H9 (cell line): Measurements from ENCODE around the gene GUCY2D. TPM values are rescaled to one million over a fixed set of nuclear protein-coding genes. Genes with fewer than 3 reads are reported as not detected.

ENCODE experiments used
- DNase-seq: peaks from one replicate; pipeline ENCODE4 v3.0.0-alpha.2; 2017
- H2AFZ ChIP-seq: one replicate; pipeline ENCODE4 v1.6.1; 2013; ENCODE audit warnings: mild to moderate bottlenecking, low read length, control low read depth, moderate library complexity
- H2AK5ac ChIP-seq: 2 replicates; pipeline ENCODE4 v1.6.1; 2013; ENCODE audit warnings: low read length, control low read depth, mixed read lengths; ENCODE audit not compliant: insufficient read length
- H2BK120ac ChIP-seq: one replicate; pipeline ENCODE4 v1.6.1; 2013; ENCODE audit warnings: low read depth, mild to moderate bottlenecking, low read length, control low read depth, inconsistent platforms; ENCODE audit not compliant: poor library complexity, severe bottlenecking
- H2BK12ac ChIP-seq: 2 replicates; pipeline ENCODE4 v1.6.1; 2013; ENCODE audit warnings: low read length, control low read depth, mixed read lengths, low read depth; ENCODE audit not compliant: insufficient read length
- H2BK15ac ChIP-seq: 2 replicates; pipeline ENCODE4 v1.6.1; 2013; ENCODE audit warnings: low read depth, low read length, control low read depth
- H2BK20ac ChIP-seq: one replicate; pipeline ENCODE4 v1.6.1; 2013; ENCODE audit warnings: low read depth, mild to moderate bottlenecking, low read length, control low read depth, inconsistent platforms; ENCODE audit not compliant: poor library complexity, severe bottlenecking
- H2BK5ac ChIP-seq: 2 replicates; pipeline ENCODE4 v1.6.1; 2013; ENCODE audit warnings: low read length, control low read depth, mixed read lengths; ENCODE audit not compliant: insufficient read length
- H3K14ac ChIP-seq: 2 replicates; pipeline ENCODE4 v1.6.1; 2013; ENCODE audit warnings: low read length, control low read depth; ENCODE audit not compliant: insufficient read depth
- H3K18ac ChIP-seq: 2 replicates; pipeline ENCODE4 v1.6.1; 2013; ENCODE audit warnings: low read depth, mild to moderate bottlenecking, mixed read lengths, low read length, control low read depth; ENCODE audit not compliant: insufficient read length
- H3K23ac ChIP-seq: 2 replicates; pipeline ENCODE4 v1.6.1; 2013; ENCODE audit warnings: low read length, control low read depth, mixed read lengths, low read depth; ENCODE audit not compliant: insufficient read length
- H3K23me2 ChIP-seq: 2 replicates; pipeline ENCODE4 v1.6.1; 2013; ENCODE audit warnings: low read depth, mild to moderate bottlenecking, mixed read lengths, low read length, control low read depth; ENCODE audit not compliant: insufficient read length, poor library complexity, severe bottlenecking
- H3K27ac ChIP-seq: 2 replicates; pipeline ENCODE4 v1.5.1; 2013; ENCODE audit warnings: low read length, control low read depth, mixed read lengths, low read depth; ENCODE audit not compliant: insufficient read length
- H3K27me3 ChIP-seq: 2 replicates; pipeline ENCODE4 v1.6.1; 2013; ENCODE audit warnings: low read length, control low read depth, inconsistent platforms; ENCODE audit not compliant: insufficient read depth
- H3K4ac ChIP-seq: 2 replicates; pipeline ENCODE4 v1.6.1; 2013; ENCODE audit warnings: low read depth, mild to moderate bottlenecking, control low read depth, inconsistent platforms, low read length, moderate library complexity
- H3K4me1 ChIP-seq: 2 replicates; pipeline ENCODE4 v1.6.1; 2013; ENCODE audit warnings: low read length, control low read depth, inconsistent platforms; ENCODE audit not compliant: insufficient read depth
- H3K4me2 ChIP-seq: 2 replicates; pipeline ENCODE4 v1.6.1; 2013; ENCODE audit warnings: low read length, control low read depth, mixed read lengths; ENCODE audit not compliant: insufficient read length, insufficient read depth
- H3K56ac ChIP-seq: 2 replicates; pipeline ENCODE4 v1.6.1; 2013; ENCODE audit warnings: low read depth, mild to moderate bottlenecking, mixed read lengths, low read length, control low read depth; ENCODE audit not compliant: insufficient read length
- H3K79me1 ChIP-seq: 2 replicates; pipeline ENCODE4 v1.6.1; 2013; ENCODE audit warnings: low read depth, mild to moderate bottlenecking, moderate library complexity, low read length, control low read depth, inconsistent platforms; ENCODE audit not compliant: insufficient read depth, poor library complexity, severe bottlenecking
- H3K79me2 ChIP-seq: 2 replicates; pipeline ENCODE4 v1.6.1; 2013; ENCODE audit warnings: low read length, control low read depth, inconsistent platforms; ENCODE audit not compliant: insufficient read depth
- H3K9ac ChIP-seq: 2 replicates; pipeline ENCODE4 v1.6.1; 2013; ENCODE audit warnings: low read length, control low read depth, mixed read lengths; ENCODE audit not compliant: insufficient read length; ENCODE audit errors: extremely low read depth
- H3K9me3 ChIP-seq: one replicate; pipeline ENCODE4 v1.6.1; 2013; ENCODE audit warnings: low read depth, low read length, inconsistent platforms; ENCODE audit not compliant: control insufficient read depth
- H3T11ph ChIP-seq: one replicate; pipeline ENCODE4 v1.6.1; 2013; ENCODE audit warnings: mild to moderate bottlenecking, low read length, control low read depth, inconsistent platforms
- H4K20me1 ChIP-seq: one replicate; pipeline ENCODE4 v1.6.1; 2013; ENCODE audit not compliant: control insufficient read depth, insufficient read length, insufficient read depth
- H4K5ac ChIP-seq: 2 replicates; pipeline ENCODE4 v1.6.1; 2013; ENCODE audit warnings: low read depth, mild to moderate bottlenecking, mixed read lengths, low read length, control low read depth; ENCODE audit not compliant: insufficient read length
- H4K8ac ChIP-seq: replicated peaks from 2 replicates; pipeline ENCODE4 v1.6.1; 2013; ENCODE audit warnings: low read length, control low read depth, mixed read lengths, low read depth; ENCODE audit not compliant: insufficient read length
- H4K91ac ChIP-seq: 2 replicates; pipeline ENCODE4 v1.6.1; 2013; ENCODE audit warnings: low read depth, mild to moderate bottlenecking, moderate library complexity, mixed read lengths, low read length, control low read depth; ENCODE audit not compliant: insufficient read length
- H3K27ac Mint-ChIP-seq, 3 experiments: 2 replicates in 2 of 3; 3 replicates in 1 of 3; pipeline ENCODE4 v1.8.0; 2020 to 2021; ENCODE audit warnings: mixed read lengths in 3 of 3, mild to moderate bottlenecking in 1 of 3, moderate library complexity in 1 of 3
- H3K27me3 Mint-ChIP-seq: 2 replicates; pipeline ENCODE4 v1.8.0; 2021; ENCODE audit warnings: low read depth, mild to moderate bottlenecking, moderate library complexity, mixed read lengths
- H3K36me3 Mint-ChIP-seq, 3 experiments: 2 replicates in 2 of 3; 3 replicates in 1 of 3; pipeline ENCODE4 v1.8.0; 2020 to 2021; ENCODE audit warnings: low read depth in 3 of 3, mixed read lengths in 3 of 3; ENCODE audit not compliant: insufficient read depth in 1 of 3
- H3K4me1 Mint-ChIP-seq, 2 experiments: 2 replicates each; pipeline ENCODE4 v1.8.0; 2020; ENCODE audit warnings: mixed read lengths in 2 of 2
- H3K4me3 Mint-ChIP-seq, 2 experiments: 2 replicates in 1 of 2; 3 replicates in 1 of 2; pipeline ENCODE4 v1.8.0; 2020 to 2021; ENCODE audit warnings: mild to moderate bottlenecking in 2 of 2, mixed read lengths in 2 of 2, moderate library complexity in 1 of 2
- H3K9me3 Mint-ChIP-seq, 2 experiments: 2 replicates in 1 of 2; 3 replicates in 1 of 2; pipeline ENCODE4 v1.8.0; 2020; ENCODE audit warnings: mild to moderate bottlenecking in 2 of 2, mixed read lengths in 2 of 2, moderate library complexity in 1 of 2
- WGBS: extraction: QIAGEN DNeasy Blood & Tissue Kit; methylation state at CpG from one replicate; pipeline ENCODE4 v1.1.7; 2013; ENCODE audit warnings: missing lambda C conversion rate, low lambda C conversion rate, mixed read lengths; ENCODE audit not compliant: insufficient read length; ENCODE audit errors: extremely low coverage; 5-methylcytosine and 5-hydroxymethylcytosine counted together
- total RNA-seq: library from RNA; stranded (reverse); gene quantifications from 2 replicates; pipeline ENCODE4 v1.2.1, GENCODE V29; 2021
- TF ChIP-seq, protein P1 (sequence below): fragments of 200-600 bp; sonication (generic); conservative IDR thresholded peaks from 3 replicates; pipeline ENCODE4 v1.8.0; 2021; ENCODE audit warnings: antibody characterized with exemption, mild to moderate bottlenecking

Gene GUCY2D
- total RNA-seq, 1 experiment from 2014 or later: 0.15 TPM

DNA sequence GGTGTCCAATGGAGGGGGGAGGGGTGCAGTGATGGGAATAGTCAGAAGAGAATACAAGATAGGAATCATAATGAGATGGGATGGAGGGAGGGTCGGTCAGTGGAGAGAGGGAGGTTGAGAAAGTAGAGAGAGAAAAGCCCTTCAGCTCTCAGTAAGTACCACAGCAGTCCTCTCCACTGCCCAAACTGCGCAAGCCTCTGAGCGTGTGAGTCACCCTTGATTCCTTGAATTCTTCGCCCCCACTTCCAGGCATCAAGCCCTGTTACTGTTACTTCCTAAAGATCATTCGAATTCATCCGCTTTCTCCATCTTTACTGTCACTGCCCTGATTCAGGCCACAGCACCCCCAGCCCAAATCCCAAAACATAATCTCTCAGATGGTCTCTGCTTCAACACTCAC lies 2.5 kb downstream of the GUCY2D start:
- Histone ChIP-seq H3K4me2 (no peak overlapping the region), H4K8ac (no peak overlapping the region), H2BK20ac (no peak overlapping the region), H3K4ac (no peak overlapping the region), H3K14ac (no peak overlapping the region), H3K4me1 (no peaks in the 10 kb centered on the region; the same call in 1 of the 2 replicates), H3K9ac (no peak overlapping the region), H3T11ph (no peak overlapping the region), H2BK5ac (no peak overlapping the region), H3K18ac (no peak overlapping the region), H2BK120ac (no peak overlapping the region), H4K5ac (no peak overlapping the region), H3K23me2 (no peaks in the 10 kb centered on the region), H3K9me3 (no peaks in the 10 kb centered on the region), H4K20me1 (no peaks in the 10 kb centered on the region), H3K56ac (no peak overlapping the region), H3K79me2 (no peaks in the 10 kb centered on the region), H2BK15ac (no peak overlapping the region), H3K27ac (no peak overlapping the region), H4K91ac (no peak overlapping the region), H3K27me3 (peaks cover 8% of the 10 kb centered on the region; the same call in 1 of the 2 replicates), H3K23ac (no peak overlapping the region), H2AFZ (no peak overlapping the region), H3K79me1 (no peaks in the 10 kb centered on the region), H2BK12ac (no peak overlapping the region), H2AK5ac (no peak overlapping the region)
- Mint-ChIP-seq H3K4me1 (peaks cover 12 to 17% of the 10 kb centered on the region in 2 experiments), H3K9me3 (no peaks in the 10 kb centered on the region; a peak in 1 of 5 replicates), H3K27me3 (peaks cover 35% of the 10 kb centered on the region), H3K27ac (no peak overlapping the region), H3K4me3 (no peak overlapping the region), H3K36me3 (no peaks in the 10 kb centered on the region)
- DNase-seq: no peak
- no CpG with 5 or more reads among the region's 6 CpGs for WGBS
- TF ChIP-seq, protein P1, sequence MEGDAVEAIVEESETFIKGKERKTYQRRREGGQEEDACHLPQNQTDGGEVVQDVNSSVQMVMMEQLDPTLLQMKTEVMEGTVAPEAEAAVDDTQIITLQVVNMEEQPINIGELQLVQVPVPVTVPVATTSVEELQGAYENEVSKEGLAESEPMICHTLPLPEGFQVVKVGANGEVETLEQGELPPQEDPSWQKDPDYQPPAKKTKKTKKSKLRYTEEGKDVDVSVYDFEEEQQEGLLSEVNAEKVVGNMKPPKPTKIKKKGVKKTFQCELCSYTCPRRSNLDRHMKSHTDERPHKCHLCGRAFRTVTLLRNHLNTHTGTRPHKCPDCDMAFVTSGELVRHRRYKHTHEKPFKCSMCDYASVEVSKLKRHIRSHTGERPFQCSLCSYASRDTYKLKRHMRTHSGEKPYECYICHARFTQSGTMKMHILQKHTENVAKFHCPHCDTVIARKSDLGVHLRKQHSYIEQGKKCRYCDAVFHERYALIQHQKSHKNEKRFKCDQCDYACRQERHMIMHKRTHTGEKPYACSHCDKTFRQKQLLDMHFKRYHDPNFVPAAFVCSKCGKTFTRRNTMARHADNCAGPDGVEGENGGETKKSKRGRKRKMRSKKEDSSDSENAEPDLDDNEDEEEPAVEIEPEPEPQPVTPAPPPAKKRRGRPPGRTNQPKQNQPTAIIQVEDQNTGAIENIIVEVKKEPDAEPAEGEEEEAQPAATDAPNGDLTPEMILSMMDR: no peak
